Measurements from ENCODE around the gene LARGE2. TPM values are rescaled to one million over a fixed set of nuclear protein-coding genes. Genes with fewer than 3 reads are reported as not detected.

Gene LARGE2
- total RNA-seq (2022; extraction: Qiagen RNA extraction), result 1.6 to 4.3 TPM (median 2.8 TPM) in 5 replicates

DNA sequence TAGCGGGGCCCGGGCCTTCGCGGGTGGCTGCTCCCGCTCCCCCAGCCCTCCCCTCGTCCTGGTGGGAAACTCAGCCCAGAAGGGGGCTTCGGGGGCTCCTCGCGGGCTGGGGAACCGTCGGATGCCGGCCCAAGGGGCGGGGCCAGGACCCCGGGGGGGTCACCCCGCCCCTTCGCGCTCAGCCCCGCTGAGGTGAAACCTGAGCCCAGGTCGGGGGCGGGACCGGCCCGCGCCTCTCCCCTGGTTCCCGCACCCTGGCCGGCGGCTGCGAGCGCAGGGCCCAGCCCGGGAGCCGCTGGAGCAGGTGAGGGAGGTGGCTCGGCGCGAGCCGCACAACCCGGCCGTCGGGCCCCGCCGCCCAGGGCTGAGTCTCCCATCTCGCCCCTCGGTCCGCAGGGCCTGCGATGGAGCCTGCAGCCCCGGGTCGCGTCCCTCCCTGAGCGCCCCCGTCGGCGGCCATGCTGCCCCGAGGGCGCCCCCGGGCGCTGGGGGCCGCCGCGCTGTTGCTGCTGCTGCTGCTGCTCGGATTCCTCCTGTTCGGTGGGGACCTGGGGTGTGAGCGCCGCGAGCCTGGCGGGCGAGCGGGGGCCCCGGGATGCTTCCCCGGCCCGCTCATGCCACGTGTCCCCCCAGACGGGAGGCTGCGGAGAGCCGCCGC is at the start of gene LARGE2:
Gene LARGE2 (plus strand): TSS at position 232 of the 658 bp plus-strand sequence. CDS start 227 bp downstream, at position 459.

DNA sequence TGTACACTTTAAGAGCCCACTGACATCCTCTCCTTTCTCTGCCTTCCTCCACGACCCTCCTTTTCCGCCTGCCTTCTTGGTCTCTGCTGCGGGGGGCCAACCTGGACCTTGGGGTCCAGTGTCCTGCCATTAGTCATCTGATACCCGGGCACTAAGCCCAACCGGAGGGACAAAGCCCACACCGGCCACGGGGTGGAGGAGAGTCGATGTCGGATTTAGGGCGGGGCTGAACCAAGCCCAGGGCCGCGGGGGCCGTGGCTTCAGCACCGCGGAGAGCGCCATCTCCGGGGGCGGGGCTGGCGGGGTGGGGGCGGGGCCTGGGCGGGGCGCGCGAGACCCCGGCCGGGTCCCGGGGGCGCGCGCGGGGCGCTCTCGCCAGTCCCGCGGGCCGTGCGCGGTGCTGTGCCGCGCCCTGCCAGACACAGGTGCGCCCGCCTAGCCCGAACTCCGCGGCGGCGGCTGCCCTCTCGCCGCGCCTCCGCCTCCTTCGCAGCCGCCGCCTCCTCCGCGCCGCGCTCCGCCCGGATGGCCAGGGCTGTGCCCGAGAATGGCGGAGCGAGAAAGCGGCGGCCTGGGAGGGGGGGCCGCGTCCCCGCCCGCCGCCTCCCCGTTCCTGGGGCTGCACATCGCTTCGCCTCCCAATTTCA is 37.1 kb upstream of the LARGE2 start, which contains the start of gene MAPK8IP1:
Gene MAPK8IP1 (plus strand): TSS at position 378 of the 647 bp plus-strand sequence. CDS start 170 bp downstream, at position 548.

DNA sequence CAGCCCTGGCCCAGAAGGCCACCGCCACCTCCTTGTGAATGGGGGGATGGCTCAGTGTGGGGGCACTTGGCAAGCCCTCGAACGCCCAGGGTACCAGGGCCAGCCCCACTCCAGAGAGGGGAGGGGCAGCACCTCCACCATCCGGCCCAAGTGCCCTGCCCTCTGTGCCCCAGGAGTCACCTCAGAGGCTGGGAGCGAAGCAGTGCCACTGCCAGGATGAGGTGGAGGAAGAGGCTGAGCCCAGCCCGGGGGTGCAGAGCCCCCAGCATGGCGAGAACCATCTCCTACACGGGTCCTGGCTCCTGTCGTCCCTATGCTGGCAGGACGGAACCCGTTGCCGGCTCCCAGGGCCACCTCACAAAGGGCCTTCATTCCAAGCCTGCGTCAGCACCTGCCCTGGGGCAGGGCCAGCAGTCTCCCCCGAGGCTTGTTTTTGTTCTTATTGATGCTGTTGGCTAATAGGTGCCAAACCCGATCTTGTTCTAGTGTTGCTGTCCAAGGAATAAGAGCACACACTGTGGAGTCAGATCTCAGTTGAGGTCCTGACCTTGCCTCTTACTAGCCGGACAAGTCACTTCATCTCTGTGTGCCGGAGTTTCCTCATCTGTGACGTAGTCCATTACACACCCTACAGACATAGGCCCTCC is 15.4 kb upstream of the LARGE2 start, which contains the start of gene FREY1:
Gene FREY1 (minus strand): TSS at position 307 of the 647 bp plus-strand sequence. CDS start 26 bp downstream, at position 281.

DNA sequence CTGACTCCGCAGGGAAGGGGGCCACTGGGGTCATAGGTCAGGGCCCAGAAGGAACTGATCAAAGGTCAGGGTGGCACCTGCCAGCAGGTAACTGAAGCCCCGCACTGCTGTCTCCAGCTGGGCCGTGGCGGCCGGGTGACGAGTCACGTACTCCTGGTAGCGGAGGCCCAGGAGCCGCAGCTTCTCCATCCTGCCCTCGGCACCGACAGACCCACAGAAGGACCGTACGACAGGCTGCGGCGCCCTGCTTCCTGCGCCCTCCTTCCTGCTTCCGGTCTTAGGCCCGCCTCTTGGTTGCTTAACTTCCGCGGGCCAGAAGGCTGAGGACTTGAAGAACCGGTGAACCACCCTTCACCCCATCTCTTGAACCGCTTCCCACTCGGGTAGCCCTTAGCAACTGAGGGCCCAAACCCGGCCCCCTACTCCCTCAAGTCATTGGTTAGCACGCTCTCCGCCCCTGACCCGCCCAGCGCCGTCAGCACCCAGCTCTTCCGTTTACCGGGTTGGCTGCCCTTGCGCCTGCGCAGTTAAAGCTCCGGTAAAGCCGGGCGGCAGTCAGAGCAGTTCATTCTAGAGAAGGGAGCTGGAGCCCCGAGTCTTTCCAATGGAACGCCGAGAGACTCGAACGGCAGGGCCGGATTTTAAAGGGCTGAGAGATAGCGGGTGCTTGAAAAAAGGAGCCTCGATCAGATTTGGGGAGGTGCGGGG is 4.7 kb upstream of the LARGE2 start, which contains the start of gene PEX16:
Gene PEX16 (minus strand): TSS at position 255 of the 708 bp plus-strand sequence. CDS start 66 bp downstream, at position 189.

Other genes with a start within 250 kb of the LARGE2 start
- gene SLC35C1, start 117.5 kb upstream of the LARGE2 start, total RNA-seq (2022; extraction: Qiagen RNA extraction), result 26.1 to 33.2 TPM (median 30.6 TPM) in 5 replicates
- gene CRY2, start 75.2 kb upstream of the LARGE2 start, total RNA-seq (2022; extraction: Qiagen RNA extraction), result 3.3 to 4.6 TPM (median 4.3 TPM) in 5 replicates
- gene MAPK8IP1, start 37.0 kb upstream of the LARGE2 start, total RNA-seq (2022; extraction: Qiagen RNA extraction), result 5.3 to 6.5 TPM (median 6.3 TPM) in 5 replicates
- 0.26 to 0.52 TPM in 2 of 5 replicates, not detected in the others for gene FREY1, start 15.4 kb upstream of the LARGE2 start, total RNA-seq (2022; extraction: Qiagen RNA extraction)
- 16.2 to 21.5 TPM (median 19.5 TPM) in 5 replicates for gene PEX16, start 4.8 kb upstream of the LARGE2 start, total RNA-seq (2022; extraction: Qiagen RNA extraction)
- 8.3 to 11.5 TPM (median 10.1 TPM) in 5 replicates for gene PHF21A, start 198.8 kb downstream of the LARGE2 start, total RNA-seq (2022; extraction: Qiagen RNA extraction)

All from A549 treated with Mapracorat at 1 μM for 4 hours (cell line).